Measurements from ENCODE around the gene CELSR3.

Gene CELSR3

DNA sequence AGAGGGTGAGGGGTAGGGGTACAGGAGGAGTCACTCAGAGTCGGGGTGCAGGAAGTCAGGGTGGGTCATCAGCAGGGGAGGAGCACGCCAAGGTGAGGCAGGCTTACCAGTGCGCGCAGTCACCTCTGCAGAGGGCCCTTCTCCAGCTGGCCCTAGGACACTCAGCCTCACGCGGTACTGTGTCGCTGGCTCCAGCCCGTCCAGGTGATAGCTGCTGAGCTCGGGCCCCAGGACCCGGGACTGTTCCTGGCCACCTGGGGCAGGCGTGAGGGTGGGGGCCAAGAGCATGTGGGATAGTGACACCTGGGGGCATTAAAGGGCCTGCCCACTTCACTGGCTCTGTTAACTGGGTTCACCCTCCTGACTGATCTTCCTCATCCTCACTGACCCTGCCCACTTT lies 75.0 kb downstream of the CELSR3 start:
- TF ChIP-seq, protein P1, sequence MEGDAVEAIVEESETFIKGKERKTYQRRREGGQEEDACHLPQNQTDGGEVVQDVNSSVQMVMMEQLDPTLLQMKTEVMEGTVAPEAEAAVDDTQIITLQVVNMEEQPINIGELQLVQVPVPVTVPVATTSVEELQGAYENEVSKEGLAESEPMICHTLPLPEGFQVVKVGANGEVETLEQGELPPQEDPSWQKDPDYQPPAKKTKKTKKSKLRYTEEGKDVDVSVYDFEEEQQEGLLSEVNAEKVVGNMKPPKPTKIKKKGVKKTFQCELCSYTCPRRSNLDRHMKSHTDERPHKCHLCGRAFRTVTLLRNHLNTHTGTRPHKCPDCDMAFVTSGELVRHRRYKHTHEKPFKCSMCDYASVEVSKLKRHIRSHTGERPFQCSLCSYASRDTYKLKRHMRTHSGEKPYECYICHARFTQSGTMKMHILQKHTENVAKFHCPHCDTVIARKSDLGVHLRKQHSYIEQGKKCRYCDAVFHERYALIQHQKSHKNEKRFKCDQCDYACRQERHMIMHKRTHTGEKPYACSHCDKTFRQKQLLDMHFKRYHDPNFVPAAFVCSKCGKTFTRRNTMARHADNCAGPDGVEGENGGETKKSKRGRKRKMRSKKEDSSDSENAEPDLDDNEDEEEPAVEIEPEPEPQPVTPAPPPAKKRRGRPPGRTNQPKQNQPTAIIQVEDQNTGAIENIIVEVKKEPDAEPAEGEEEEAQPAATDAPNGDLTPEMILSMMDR (IDR thresholded peaks at IDR 0.05; ENCODE audit: control insufficient read depth, extremely low read depth, insufficient read depth) = no peak
- H3K4me3 ChIP-seq (ENCODE audit: low read depth, low read length) = no peak overlapping the region
- DNase-seq (ENCODE audit: low read depth) = no peak
